HepG2 (cell line): ENCODE results near the gene SLC7A8. TPM values are rescaled to one million over a fixed set of nuclear protein-coding genes. Genes with fewer than 3 reads are reported as not detected.

ENCODE experiments used
- CHD2 ChIP-seq: IDR thresholded peaks from 2 replicates; pipeline ENCODE4 v1.6.1; 2011; ENCODE audit warnings: low read depth, low read length, improper control_type of control experiment
- CREBL2 ChIP-seq: sonication (generic); formaldehyde crosslinking; IDR thresholded peaks from 2 replicates; pipeline ENCODE4 v1.8.1; 2023; ENCODE audit warnings: missing genetic modification reagents, mild to moderate bottlenecking, borderline replicate concordance
- FIP1L1 ChIP-seq: fragments of 200-400 bp; formaldehyde crosslinking; IDR thresholded peaks from 2 replicates; pipeline ENCODE4 v1.6.1; 2018; ENCODE audit warnings: low read depth, mild to moderate bottlenecking, low read length, moderate library complexity, borderline replicate concordance; ENCODE audit not compliant: insufficient read depth
- HMGXB4 ChIP-seq, 2 experiments: sonication (generic) in 1 of 2; formaldehyde crosslinking in 1 of 2; IDR thresholded peaks; 2 replicates each; pipeline versions ENCODE4 v1.4.0 to v1.6.1; 2018 to 2020; ENCODE audit warnings: missing genetic modification reagents in 2 of 2, borderline replicate concordance in 1 of 2, low read depth in 1 of 2, mild to moderate bottlenecking in 1 of 2, missing biosample characterization in 1 of 2
- HOXA7 ChIP-seq: sonication (generic); formaldehyde crosslinking; IDR thresholded peaks from 2 replicates; pipeline ENCODE4 v1.8.1; 2022; ENCODE audit warnings: mild to moderate bottlenecking, missing genetic modification reagents, moderate library complexity
- MYC ChIP-seq: sonication (generic); formaldehyde crosslinking; IDR thresholded peaks from 2 replicates; pipeline ENCODE4 v1.9.0; 2021; ENCODE audit warnings: missing genetic modification reagents, borderline replicate concordance
- REST ChIP-seq, 2 experiments: IDR thresholded peaks; 2 replicates each; pipeline ENCODE4 v1.6.1; 2011 to 2012; ENCODE audit warnings: low read length in 2 of 2, borderline replicate concordance in 1 of 2, low read depth in 1 of 2, mild to moderate bottlenecking in 1 of 2, moderate library complexity in 1 of 2
- RNF2 ChIP-seq: fragments of 450-650 bp; conservative IDR thresholded peaks from 2 replicates; pipeline ENCODE4 v1.6.1; 2016; ENCODE audit warnings: low read depth
- SAP130 ChIP-seq: IDR thresholded peaks from 2 replicates; pipeline ENCODE4 v1.6.1; 2016; ENCODE audit warnings: low read depth
- TRIM22 ChIP-seq: fragments of 450-650 bp; IDR thresholded peaks from 2 replicates; pipeline ENCODE4 v1.6.1; 2017
- YEATS4 ChIP-seq: sonication (generic); formaldehyde crosslinking; IDR thresholded peaks from 2 replicates; pipeline ENCODE4 v1.4.0; 2020; ENCODE audit warnings: missing genetic modification reagents, borderline replicate concordance
- ZBTB4 ChIP-seq: sonication (generic); formaldehyde crosslinking; IDR thresholded peaks from 2 replicates; pipeline ENCODE4 v1.4.0; 2020; ENCODE audit warnings: missing genetic modification reagents, mild to moderate bottlenecking, borderline replicate concordance
- ZNF17 ChIP-seq: sonication (generic); formaldehyde crosslinking; IDR thresholded peaks from 2 replicates; pipeline ENCODE4 v1.5.0; 2020; ENCODE audit warnings: mild to moderate bottlenecking, missing genetic modification reagents
- ZNF543 ChIP-seq: sonication (generic); formaldehyde crosslinking; IDR thresholded peaks from 2 replicates; pipeline ENCODE4 v1.4.0; 2020; ENCODE audit warnings: mild to moderate bottlenecking, missing genetic modification reagents
- ZNF605 ChIP-seq: sonication (generic); formaldehyde crosslinking; IDR thresholded peaks from 2 replicates; pipeline ENCODE4 v1.8.0; 2022; ENCODE audit warnings: mild to moderate bottlenecking, missing genetic modification reagents
- ZNF616 ChIP-seq: sonication (generic); formaldehyde crosslinking; IDR thresholded peaks from 2 replicates; pipeline ENCODE4 v1.5.0; 2020; ENCODE audit warnings: low read depth, mild to moderate bottlenecking, missing genetic modification reagents
- ZNF704 ChIP-seq: sonication (generic); formaldehyde crosslinking; IDR thresholded peaks from 2 replicates; pipeline ENCODE4 v1.8.1; 2023; ENCODE audit warnings: mild to moderate bottlenecking, inconsistent platforms, moderate library complexity, missing genetic modification reagents, borderline replicate concordance
- polyA plus RNA-seq, 8 experiments: library from polyadenylated mRNA; depleted of rRNA in 3 of 8; stranded (reverse) in 7 of 8; unstranded in 1 of 8; fragments of >200 nt; fragmentation: Illumina TruSeq in 4 of 8; extraction: Trizol in 4 of 8; gene quantifications; 2 replicates each; pipeline versions ENCODE4 v1.2.1 to v1.2.3, GENCODE V29; 2011 to 2016; ENCODE audit warnings: low read depth in 4 of 8, missing spikeins in 1 of 8, mixed read lengths in 1 of 8; ENCODE audit not compliant: insufficient read depth in 1 of 8
- total RNA-seq, 5 experiments: library from RNA; depleted of rRNA; stranded (reverse); fragments of >200 nt; fragmentation: Illumina TruSeq; extraction: Trizol; gene quantifications; 2 replicates each; pipeline ENCODE4 v1.2.3, GENCODE V29; 2016; ENCODE audit warnings: low read depth in 1 of 5

SLC7A8 gene
- total and polyA plus RNA-seq, 2 of the 13 experiments (the other 11 are each of a cell fraction or from before 2014, with no cell fraction given), result 0.25 TPM; not detected in 1

GRCh38 chr14:23105348-23105824, 78.1 kb downstream of the SLC7A8 start (continued):
- TF ChIP-seq REST (IDR thresholded peaks at IDR 0.05; ENCODE audit: borderline replicate concordance in 1 of 2, low read depth in 1 of 2, low read length in 2 of 2) (no peak), ZNF605 (CRISPR knock-in tag) (0 out of 2 replicates have a peak, but pooled peaks have one; percentile 42), ZNF543 (no peak), YEATS4 (CRISPR knock-in tag) (no peak), TRIM22 (no peak), RNF2 (no peak), SAP130 (CRISPR knock-in tag) (no peak; the same call in 1 of the 2 replicates), ZNF17 (CRISPR knock-in tag) (no peak), HOXA7 (CRISPR knock-in tag) (no peak), ZNF704 (CRISPR knock-in tag) (no peak), HMGXB4 (CRISPR knock-in tag; IDR thresholded peaks at IDR 0.05; ENCODE audit: borderline replicate concordance in 1 of 2, low read depth in 1 of 2) (0 out of 4 replicates have a peak, but pooled peaks of 1 of the 2 experiments have one; percentile 24), CHD2 (no peak), CREBL2 (CRISPR knock-in tag) (no peak), MYC (CRISPR knock-in tag) (peak; percentile 29; the same call in 1 of the 2 replicates), ZBTB4 (no peak), FIP1L1 (no peak), ZNF616 (CRISPR knock-in tag) (0 out of 2 replicates have a peak, but pooled peaks have one; percentile 25)
